Mononuclear cell (primary cell): Measurements from ENCODE around the gene BIN2. TPM values are rescaled to one million over a fixed set of nuclear protein-coding genes. Genes with fewer than 3 reads are reported as not detected.
"Not testable (repeated sequence)": the region's sequence is repeated elsewhere in the genome, so short reads cannot be mapped to it uniquely, and the experiment has no call there.

Source experiments
- H3K27me3 ChIP-seq: 2 replicates; pipeline ENCODE4 v1.6.0; 2011; ENCODE audit warnings: low read length, control low read depth; ENCODE audit not compliant: insufficient read depth
- H3K4me1 ChIP-seq: 2 replicates; pipeline ENCODE4 v1.5.1; 2011; ENCODE audit warnings: mild to moderate bottlenecking, low read length, control low read depth; ENCODE audit not compliant: insufficient read depth
- H3K4me3 ChIP-seq: 2 replicates; pipeline ENCODE4 v1.5.1; 2011; ENCODE audit warnings: mild to moderate bottlenecking, low read length, moderate library complexity
- H3K9me3 ChIP-seq: 2 replicates; pipeline ENCODE4 v1.5.1; 2011; ENCODE audit warnings: low read depth, mild to moderate bottlenecking, control low read depth, low read length
- total RNA-seq: library from RNA; depleted of rRNA; stranded (reverse); fragments of >200 nt; gene quantifications from one replicate; pipeline ENCODE4 v1.2.3, GENCODE V29; 2012

BIN2 gene
- total RNA-seq, 1 donor, result 211 TPM

- Histone ChIP-seq H3K9me3 (no peaks in the 10 kb centered on the region), H3K27me3 (no peaks in the 10 kb centered on the region), H3K4me1 (peaks cover 62% of the 10 kb centered on the region), H3K4me3 (no peak overlapping the region)
These were observed 6.2 kb upstream of the BIN2 start for GRCh38 chr12:51330186-51330585.

- Histone ChIP-seq H3K9me3 (no peaks in the 10 kb centered on the region), H3K4me3 (no peak overlapping the region), H3K27me3 (no peaks in the 10 kb centered on the region), H3K4me1 (peaks cover 62% of the 10 kb centered on the region)
These were observed 5.8 kb upstream of the BIN2 start for GRCh38 chr12:51329742-51330141.

- Histone ChIP-seq H3K4me3 (no peak overlapping the region), H3K27me3 (no peaks in the 10 kb centered on the region), H3K4me1 (peaks cover 68% of the 10 kb centered on the region), H3K9me3 (no peaks in the 10 kb centered on the region)
These were observed 4.6 kb upstream of the BIN2 start for GRCh38 chr12:51328587-51328986.

- Histone ChIP-seq H3K27me3 (no peaks in the 10 kb centered on the region), H3K4me3 (no peak overlapping the region), H3K9me3 (no peaks in the 10 kb centered on the region), H3K4me1 (peaks cover 84% of the 10 kb centered on the region)
These were observed 2.9 kb upstream of the BIN2 start for GRCh38 chr12:51326698-51327439.

GRCh38 chr12:51324953-51325352 is 979 bp upstream of the BIN2 start:
- no peak overlapping the region for H3K4me3 ChIP-seq
- peaks cover 97% of the 10 kb centered on the region for H3K4me1 ChIP-seq
- H3K27me3 ChIP-seq, result no peaks in the 10 kb centered on the region
- no peaks in the 10 kb centered on the region for H3K9me3 ChIP-seq

GRCh38 chr12:51323317-51323960 is 535 bp downstream of the BIN2 start:
- Histone ChIP-seq H3K27me3 (no peaks in the 10 kb centered on the region), H3K9me3 (no peaks in the 10 kb centered on the region), H3K4me3 (peak overlapping the region; percentile 83), H3K4me1 (peaks cover 97% of the 10 kb centered on the region)

- H3K27me3 ChIP-seq, result no peaks in the 10 kb centered on the region
- H3K4me3 ChIP-seq, result peak overlapping the region; percentile 83
- H3K4me1 ChIP-seq, result peaks cover 97% of the 10 kb centered on the region
- H3K9me3 ChIP-seq, result no peaks in the 10 kb centered on the region
These were observed 1.5 kb downstream of the BIN2 start for GRCh38 chr12:51322452-51322851.

- peaks cover 97% of the 10 kb centered on the region for H3K4me1 ChIP-seq
These were observed 2.1 kb downstream of the BIN2 start for GRCh38 chr12:51321882-51322281.

GRCh38 chr12:51320695-51321320 is 3.2 kb downstream of the BIN2 start:
- H3K4me3 ChIP-seq, result peak overlapping the region; percentile 83
- no peaks in the 10 kb centered on the region for H3K27me3 ChIP-seq
- peaks cover 96% of the 10 kb centered on the region for H3K4me1 ChIP-seq
- no peaks in the 10 kb centered on the region for H3K9me3 ChIP-seq

More at GRCh38 chr12:51321882-51322281, 2.1 kb downstream of the BIN2 start:
- Histone ChIP-seq H3K4me3 (peak overlapping the region; percentile 83), H3K27me3 (no peaks in the 10 kb centered on the region), H3K9me3 (no peaks in the 10 kb centered on the region)

GRCh38 chr12:51320311-51320694 is 3.7 kb downstream of the BIN2 start:
- Histone ChIP-seq H3K4me1 (peaks cover 94% of the 10 kb centered on the region), H3K4me3 (no peak overlapping the region), H3K27me3 (no peaks in the 10 kb centered on the region), H3K9me3 (no peaks in the 10 kb centered on the region)

GRCh38 chr12:51318846-51319599 is 5.0 kb downstream of the BIN2 start:
- H3K9me3 ChIP-seq, result no peaks in the 10 kb centered on the region
- peak overlapping the region; percentile 1 for H3K4me3 ChIP-seq
- H3K4me1 ChIP-seq, result peaks cover 86% of the 10 kb centered on the region
- H3K27me3 ChIP-seq, result no peaks in the 10 kb centered on the region

- not testable (repeated sequence) for H3K9me3 ChIP-seq, H3K27me3 ChIP-seq, H3K4me3 ChIP-seq
- H3K4me1 ChIP-seq, result peaks cover 86% of the 10 kb centered on the region
These were observed 5.7 kb downstream of the BIN2 start for GRCh38 chr12:51318057-51318806.

- no peaks in the 10 kb centered on the region for H3K9me3 ChIP-seq
- no peak overlapping the region for H3K4me3 ChIP-seq
- peaks cover 48% of the 10 kb centered on the region for H3K4me1 ChIP-seq
- H3K27me3 ChIP-seq, result no peaks in the 10 kb centered on the region
These were observed 12.6 kb downstream of the BIN2 start for GRCh38 chr12:51311389-51311788.
